Keratinocyte (primary cell): ENCODE data around the gene AAMP. TPM values are rescaled to one million over a fixed set of nuclear protein-coding genes. Genes with fewer than 3 reads are reported as not detected.
"Not testable (repeated sequence)": the region's sequence is repeated elsewhere in the genome, so short reads cannot be mapped to it uniquely, and the experiment has no call there.

Experiments used
- DNase-seq: peaks from one replicate; pipeline ENCODE4 v3.0.0-alpha.2; 2011; ENCODE audit warnings: low read depth, missing footprints, low spot score
- FAIRE-seq: peaks from 2 replicates; lab custom pipeline; 2011; peaks lifted over from hg19 to GRCh38; lab: Jason Lieb, UNC
- H2AFZ ChIP-seq: 2 replicates; pipeline ENCODE4 v1.6.0; 2012; ENCODE audit warnings: low read length, control low read depth, inconsistent platforms; ENCODE audit not compliant: control insufficient read depth
- H3K27ac ChIP-seq: 2 replicates; pipeline ENCODE4 v1.5.1; 2011; ENCODE audit warnings: low read length; ENCODE audit not compliant: control insufficient read depth, insufficient read depth
- H3K27me3 ChIP-seq: 3 replicates; pipeline ENCODE4 v1.6.0; 2011; ENCODE audit warnings: low read length; ENCODE audit not compliant: control insufficient read depth, insufficient read depth; ENCODE audit errors: extremely low read depth
- H3K36me3 ChIP-seq, 2 experiments: 2 replicates in 1 of 2; 3 replicates in 1 of 2; pipeline ENCODE4 v1.5.1; 2011; ENCODE audit warnings: low read length in 2 of 2, mild to moderate bottlenecking in 1 of 2; ENCODE audit not compliant: control insufficient read depth in 2 of 2, insufficient read depth in 2 of 2; ENCODE audit errors: extremely low read depth in 1 of 2
- H3K4me1 ChIP-seq: 3 replicates; pipeline ENCODE4 v1.5.1; 2011; ENCODE audit warnings: low read length; ENCODE audit not compliant: control insufficient read depth, insufficient read depth; ENCODE audit errors: extremely low read depth
- H3K4me2 ChIP-seq: 3 replicates; pipeline ENCODE4 v1.6.0; 2011; ENCODE audit warnings: low read depth, low read length; ENCODE audit not compliant: control insufficient read depth, insufficient read depth; ENCODE audit errors: extremely low read depth
- H3K4me3 ChIP-seq, 3 experiments: fragments of 200-600 bp in 1 of 3; sonication (generic) in 1 of 3; 2 replicates in 2 of 3; 3 replicates in 1 of 3; pipeline ENCODE4 v1.5.1; 2011 to 2016; ENCODE audit warnings: low read length in 3 of 3, mild to moderate bottlenecking in 3 of 3, control low read depth in 2 of 3, inconsistent platforms in 1 of 3, low read depth in 1 of 3, mixed read lengths in 1 of 3, mixed run types in 1 of 3, moderate library complexity in 1 of 3; ENCODE audit not compliant: control insufficient read depth in 2 of 3, insufficient read depth in 2 of 3; ENCODE audit errors: extremely low read depth in 1 of 3
- H3K79me2 ChIP-seq: 2 replicates; pipeline ENCODE4 v1.6.0; 2012; ENCODE audit warnings: low read length; ENCODE audit not compliant: control insufficient read depth, insufficient read depth
- H3K9ac ChIP-seq: 3 replicates; pipeline ENCODE4 v1.6.0; 2011; ENCODE audit warnings: low read length; ENCODE audit not compliant: control insufficient read depth, insufficient read depth; ENCODE audit errors: extremely low read depth
- H3K9me1 ChIP-seq: 3 replicates; pipeline ENCODE4 v1.6.0; 2011; ENCODE audit warnings: low read length; ENCODE audit not compliant: control insufficient read depth, insufficient read depth; ENCODE audit errors: extremely low read depth
- H3K9me3 ChIP-seq: 2 replicates; pipeline ENCODE4 v1.5.1; 2012; ENCODE audit warnings: low read depth, low read length; ENCODE audit not compliant: control insufficient read depth
- H4K20me1 ChIP-seq: 3 replicates; pipeline ENCODE4 v1.6.0; 2011; ENCODE audit warnings: low read length; ENCODE audit not compliant: control insufficient read depth, insufficient read depth; ENCODE audit errors: extremely low read depth
- CTCF ChIP-seq, 3 experiments: IDR thresholded peaks in 1 of 3; conservative IDR thresholded peaks in 1 of 3; optimal IDR thresholded peaks in 1 of 3; 2 replicates in 2 of 3; 3 replicates in 1 of 3; pipeline versions ENCODE3 to v1.5.1; 2011; ENCODE audit warnings: low read length in 3 of 3, mild to moderate bottlenecking in 3 of 3, moderate library complexity in 2 of 3, control low read depth in 1 of 3, inconsistent platforms in 1 of 3; ENCODE audit not compliant: insufficient read depth in 2 of 3; ENCODE audit errors: extremely low read depth in 1 of 3
- EZH2 ChIP-seq: IDR thresholded peaks from one replicate; pipeline ENCODE4 v1.6.1; 2012; ENCODE audit warnings: inconsistent platforms, mild to moderate bottlenecking, low read length, moderate library complexity
- dilution Hi-C: fragments of 300-500 bp; cut with MboI; formaldehyde crosslinking; loops from one replicate; pipeline ENCODE4 v1.7.0; 2020; ENCODE audit warnings: low sequenced_read_pairs; ENCODE audit not compliant: extremely low pct_ligation_motif_present
- polyA plus RNA-seq, 5 experiments: library from polyadenylated mRNA; depleted of rRNA in 3 of 5; stranded (reverse) in 3 of 5; stranded (forward) in 1 of 5; unstranded in 1 of 5; fragments of >200 nt; gene quantifications; 1 replicate in 1 of 5; 2 replicates in 3 of 5; 3 replicates in 1 of 5; pipeline versions ENCODE4 v1.2.1 to v1.2.3, GENCODE V29; 2011 to 2012; ENCODE audit warnings: missing spikeins in 2 of 5, low read depth in 1 of 5, low replicate concordance in 1 of 5

AAMP gene
- polyA plus RNA-seq, 1 donor (not counting 4 experiments of a cell fraction or from before 2014, with no cell fraction given): 78.4 TPM

GRCh38 chr2:218315397-218315796 is 45.5 kb upstream of the AAMP start:
- dilution Hi-C loops: no loop called here
- DNase-seq (no peak), FAIRE-seq (no peak)
- Histone ChIP-seq H3K79me2 (no peaks in the 10 kb centered on the region), H3K9ac (no peak overlapping the region), H2AFZ (no peak overlapping the region), H3K4me3 (no peak overlapping the region), H3K9me3 (no peaks in the 10 kb centered on the region), H3K27me3 (no peaks in the 10 kb centered on the region), H3K9me1 (peaks cover 6% of the 10 kb centered on the region), H3K4me2 (no peak overlapping the region), H4K20me1 (no peaks in the 10 kb centered on the region), H3K4me1 (peaks cover 10% of the 10 kb centered on the region), H3K36me3 (no peaks in the 10 kb centered on the region), H3K27ac (no peak overlapping the region)
- TF ChIP-seq CTCF (optimal IDR thresholded peaks at IDR 0.05 in 1 of 3, IDR thresholded peaks at IDR 0.05 in 1 of 3, conservative IDR thresholded peaks at IDR 0.05 in 1 of 3; ENCODE audit: extremely low read depth in 1 of 3, insufficient read depth in 2 of 3, low read length in 3 of 3): no peak
- no peak for TF ChIP-seq EZH2

DNA sequence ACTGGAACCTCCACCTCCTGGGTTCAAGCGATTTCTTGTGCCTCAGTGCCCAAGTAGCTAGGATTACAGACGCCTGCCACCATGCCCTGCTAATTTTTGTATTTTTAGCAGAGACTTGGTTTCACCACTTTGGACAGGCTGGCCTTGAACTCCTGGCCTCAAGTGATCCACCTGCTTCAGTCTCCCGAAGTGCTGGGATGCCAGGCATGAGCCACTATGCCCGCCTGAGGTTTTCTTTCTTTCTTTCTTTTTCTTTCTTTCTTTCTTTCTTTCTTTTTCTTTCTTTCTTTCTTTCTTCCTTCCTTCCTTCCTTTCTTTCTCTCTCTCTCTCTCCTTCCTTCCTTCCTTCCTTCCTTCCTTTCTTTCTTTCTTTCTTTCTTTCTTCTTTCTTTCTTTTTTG is 44.8 kb upstream of the AAMP start:
- H3K27ac ChIP-seq, H3K4me3 ChIP-seq, H2AFZ ChIP-seq, H3K4me2 ChIP-seq, H3K9ac ChIP-seq, DNase-seq, dilution Hi-C loops, FAIRE-seq, H3K9me1 ChIP-seq, H3K36me3 ChIP-seq, H3K9me3 ChIP-seq, H4K20me1 ChIP-seq, H3K79me2 ChIP-seq, H3K27me3 ChIP-seq: not testable (repeated sequence)
- peaks cover 10% of the 10 kb centered on the region for H3K4me1 ChIP-seq

GRCh38 chr2:218313356-218313755 is 43.4 kb upstream of the AAMP start:
- no peak overlapping the region for H3K27ac ChIP-seq
- TF ChIP-seq CTCF (optimal IDR thresholded peaks at IDR 0.05 in 1 of 3, IDR thresholded peaks at IDR 0.05 in 1 of 3, conservative IDR thresholded peaks at IDR 0.05 in 1 of 3; ENCODE audit: extremely low read depth in 1 of 3, insufficient read depth in 2 of 3, low read length in 3 of 3) (no peak), EZH2 (no peak)
- no peak overlapping the region for H3K4me3 ChIP-seq
- H3K79me2 ChIP-seq: no peaks in the 10 kb centered on the region
- no peaks in the 10 kb centered on the region for H3K9me3 ChIP-seq
- peaks cover 10% of the 10 kb centered on the region for H3K4me1 ChIP-seq
- FAIRE-seq (no peak), DNase-seq (no peak)
- H4K20me1 ChIP-seq: no peaks in the 10 kb centered on the region
- H3K9me1 ChIP-seq: peaks cover 6% of the 10 kb centered on the region
- H3K27me3 ChIP-seq: no peaks in the 10 kb centered on the region
- no peak overlapping the region for H3K9ac ChIP-seq
- H3K36me3 ChIP-seq: no peaks in the 10 kb centered on the region
- no peak overlapping the region for H2AFZ ChIP-seq
- dilution Hi-C loops: no loop called here
- no peak overlapping the region for H3K4me2 ChIP-seq
